CD4-positive, alpha-beta T cell treated with Interleukin-6 at 100 ng/mL for 8 hours (primary cell): ENCODE data around the gene TENT4B.
"Not testable (repeated sequence)": the region's sequence is repeated elsewhere in the genome, so short reads cannot be mapped to it uniquely, and the experiment has no call there.

ENCODE experiments used
- DNase-seq: peaks from one replicate; pipeline ENCODE4 v3.0.0-alpha.2; 2020; ENCODE audit warnings: mixed read lengths, low spot score

Gene TENT4B

GRCh38 chr16:50154420-50154950 is 1.4 kb downstream of the TENT4B start:
- no peak for DNase-seq

GRCh38 chr16:50155925-50156324 is 2.8 kb downstream of the TENT4B start:
- no peak for DNase-seq

DNA sequence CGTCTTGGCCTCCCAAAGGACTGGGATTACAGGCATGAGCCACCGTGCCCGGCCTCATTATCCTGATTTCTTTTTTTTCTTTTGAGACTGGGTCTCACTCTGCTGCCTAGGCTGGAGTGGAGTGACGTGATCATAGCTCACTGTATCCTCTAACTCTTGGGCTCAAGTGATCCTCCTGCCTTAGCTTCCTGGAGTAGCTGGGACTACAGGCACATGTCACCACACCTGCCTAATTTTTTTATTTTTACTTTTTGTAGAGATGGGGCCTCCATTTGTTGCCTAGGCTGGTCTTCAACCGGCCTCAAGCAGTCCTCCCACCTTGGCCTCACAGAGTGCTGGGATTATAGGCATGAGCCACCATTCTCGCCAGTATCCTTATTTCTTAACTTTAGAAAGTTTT is 3.5 kb downstream of the TENT4B start:
- no peak for DNase-seq

- DNase-seq, result no peak
Observed at GRCh38 chr16:50160495-50161164, 7.5 kb downstream of the TENT4B start.

DNA sequence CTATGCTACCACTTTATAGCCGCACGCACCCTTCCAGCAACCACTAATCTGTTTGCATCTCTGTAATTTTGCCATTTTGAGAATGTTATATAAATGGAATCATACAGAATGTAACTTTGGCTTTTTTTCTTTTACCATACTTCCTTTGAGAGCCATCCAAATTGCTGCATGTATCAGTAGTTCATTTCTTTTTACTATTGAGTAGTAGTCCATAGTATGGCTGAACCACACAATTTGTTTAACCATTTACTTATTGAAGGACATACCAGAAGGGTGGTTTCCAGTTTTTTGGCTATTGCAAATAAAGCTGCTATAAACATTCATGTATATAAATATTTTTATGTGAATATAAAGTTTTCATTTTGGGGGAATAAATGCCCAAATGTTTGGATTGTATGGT is 8.8 kb downstream of the TENT4B start:
- DNase-seq, result no peak

DNA sequence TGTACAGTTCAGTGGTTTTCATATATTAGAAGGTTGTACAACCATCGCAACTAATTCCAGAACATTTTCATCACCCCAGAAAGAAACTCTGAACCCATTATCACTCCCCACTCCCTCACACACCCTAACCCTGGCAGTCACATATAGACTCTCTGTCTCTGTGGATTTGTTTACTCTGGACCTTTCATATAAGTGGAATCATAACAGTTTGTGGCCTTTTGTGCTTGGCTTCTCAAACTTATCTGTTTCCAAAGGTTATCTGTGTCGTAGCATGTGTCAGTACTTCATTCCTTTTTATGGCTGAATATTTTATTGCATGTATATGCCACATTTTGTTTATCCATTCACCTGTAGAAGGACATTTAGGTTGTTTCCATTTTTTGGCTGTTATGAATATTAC is 12.4 kb downstream of the TENT4B start:
- no peak for DNase-seq

DNA sequence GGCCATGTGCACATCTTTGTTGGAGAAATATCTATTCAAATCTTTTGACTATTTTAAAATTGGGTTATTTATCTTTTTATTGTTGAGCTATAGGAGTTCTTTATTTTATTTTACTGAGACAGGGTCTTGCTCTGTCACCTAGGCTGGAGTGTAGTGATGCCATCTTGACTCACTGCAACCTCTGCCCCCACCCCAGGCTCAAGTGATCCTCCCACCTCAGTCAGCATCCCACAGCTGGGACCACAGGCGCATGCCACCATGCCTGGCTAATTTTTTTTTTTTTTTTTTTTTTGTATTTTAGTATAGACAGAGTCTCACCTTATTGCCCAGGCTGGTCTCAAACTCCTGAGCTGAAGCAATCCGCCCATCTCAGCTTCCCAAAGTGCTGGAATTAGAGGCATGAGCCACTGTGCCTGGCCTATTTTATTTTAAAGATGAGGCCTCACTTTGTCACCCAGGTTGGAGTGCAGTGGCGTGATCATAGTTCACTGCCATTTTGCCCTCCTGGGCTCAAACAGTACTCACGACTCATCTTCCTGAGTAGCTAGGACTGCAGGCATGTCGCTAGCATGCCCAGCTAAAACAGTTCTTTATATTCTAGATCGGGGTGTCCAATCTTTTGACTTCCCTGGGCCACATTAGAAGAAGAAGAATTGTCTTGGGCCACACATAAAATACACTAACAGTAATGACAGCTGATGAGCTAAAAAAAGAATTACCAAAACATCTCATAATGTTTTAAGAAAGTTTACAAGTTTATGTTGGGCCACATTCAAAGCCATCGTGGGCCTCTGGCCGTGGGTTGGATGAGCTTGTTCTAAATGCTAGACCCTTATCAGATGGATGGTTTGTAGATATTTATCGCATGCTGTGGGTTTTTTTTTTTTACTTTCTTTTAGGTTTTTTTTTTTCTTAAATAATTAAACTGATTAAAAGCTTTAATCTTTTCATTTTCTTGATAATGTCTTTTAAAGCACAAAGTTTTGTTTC is 13.7 kb downstream of the TENT4B start:
- DNase-seq, result no peak

GRCh38 chr16:50167556-50167955 is 14.4 kb downstream of the TENT4B start:
- no peak for DNase-seq

DNA sequence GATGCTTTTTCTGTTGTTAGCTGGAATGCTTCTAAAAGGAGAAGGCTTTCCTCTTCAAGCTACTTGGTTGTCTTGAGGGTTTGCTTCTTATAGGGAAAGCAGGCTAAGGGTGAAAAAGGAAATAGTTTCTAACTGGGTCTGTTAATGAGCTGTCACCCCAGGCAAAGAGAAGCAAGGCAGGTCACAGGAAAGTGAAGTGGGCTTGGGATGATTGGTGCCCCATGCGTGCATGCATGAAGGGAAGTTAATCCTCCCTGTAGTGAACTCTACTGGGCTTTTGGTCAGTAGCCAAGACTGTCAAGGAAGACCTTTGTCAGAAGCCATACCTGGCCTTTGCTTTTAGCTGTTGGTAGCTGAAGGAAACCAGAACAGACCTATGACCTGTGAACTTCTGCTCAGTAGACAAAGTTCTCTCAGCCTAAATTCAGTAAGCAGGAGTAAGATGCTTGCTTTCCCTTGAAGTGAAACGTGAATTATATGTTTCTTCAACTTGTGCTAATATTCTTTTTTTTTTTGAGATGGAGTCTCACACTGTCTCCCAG is 16.5 kb downstream of the TENT4B start:
- DNase-seq, result no peak

DNA sequence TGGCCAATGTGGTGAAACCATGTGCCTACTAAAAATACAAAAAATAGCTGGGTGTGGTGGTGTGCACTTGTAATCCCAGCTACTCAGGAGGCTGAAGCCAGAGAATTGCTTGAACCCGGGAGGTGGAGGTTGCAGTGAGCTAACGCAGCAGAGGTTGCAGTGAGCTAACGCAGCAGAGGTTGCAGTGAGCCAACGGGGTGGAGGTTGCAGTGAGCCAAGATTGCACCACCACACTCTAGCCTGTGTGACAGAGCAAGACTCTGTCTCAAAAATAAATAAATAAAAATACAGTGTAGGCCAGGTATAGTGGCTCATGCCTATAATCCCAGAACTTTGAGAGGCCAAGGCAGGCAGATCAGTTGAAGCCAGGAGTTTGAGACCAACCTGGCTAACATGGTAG is 18.7 kb downstream of the TENT4B start:
- not testable (repeated sequence) for DNase-seq

DNA sequence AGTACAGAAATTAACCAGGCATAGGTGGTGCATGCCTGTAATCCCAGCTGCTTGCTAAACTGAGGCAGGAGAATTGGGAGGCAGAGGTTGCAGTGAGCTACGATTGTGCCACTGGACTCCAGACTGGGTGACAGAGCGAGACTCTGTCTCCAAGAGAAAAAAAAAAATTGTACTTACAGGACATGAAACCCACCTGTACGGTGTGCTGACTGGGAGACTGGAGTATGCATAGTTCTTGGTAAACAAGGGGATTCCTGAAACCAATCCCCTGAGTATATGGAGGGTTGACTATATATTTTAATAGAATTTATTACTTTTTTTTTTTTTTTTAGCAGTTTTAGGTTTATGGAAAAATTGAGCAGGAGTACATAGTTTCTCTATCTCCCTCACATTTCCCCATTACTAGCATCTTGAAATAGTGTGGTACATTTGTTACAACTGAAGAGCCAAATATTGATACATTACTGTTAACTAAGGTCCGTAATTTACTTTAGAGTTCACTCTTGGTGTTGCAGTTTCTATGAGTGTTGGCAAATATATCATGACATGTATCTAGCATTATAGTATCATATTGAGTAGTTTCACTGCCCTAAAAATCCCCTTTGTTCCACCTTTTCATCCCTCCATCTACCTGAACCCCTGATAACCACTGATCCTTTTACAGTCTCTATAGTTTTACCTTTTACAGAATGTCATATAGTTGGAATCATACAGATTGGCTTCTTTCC is 19.3 kb downstream of the TENT4B start:
- DNase-seq, result no peak

DNA sequence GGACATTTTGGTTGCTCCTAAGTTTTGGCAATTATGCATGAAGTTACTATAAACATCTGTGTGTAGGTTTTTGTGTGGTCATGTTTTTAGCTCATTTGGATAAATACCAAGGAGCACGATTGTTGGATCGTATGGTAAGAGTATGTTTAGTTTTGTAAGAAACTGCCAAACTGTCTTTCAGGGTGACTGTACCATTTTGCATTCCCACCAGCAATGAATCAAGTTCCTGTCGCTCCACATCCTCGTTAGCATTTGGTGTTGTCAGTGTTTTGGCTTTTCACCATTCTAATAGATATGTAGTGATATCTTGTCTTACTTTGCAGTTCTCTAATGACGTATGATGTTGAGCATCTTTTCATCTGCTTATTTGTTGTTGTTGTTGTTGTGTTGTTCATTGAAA is 20.2 kb downstream of the TENT4B start:
- no peak for DNase-seq

DNA sequence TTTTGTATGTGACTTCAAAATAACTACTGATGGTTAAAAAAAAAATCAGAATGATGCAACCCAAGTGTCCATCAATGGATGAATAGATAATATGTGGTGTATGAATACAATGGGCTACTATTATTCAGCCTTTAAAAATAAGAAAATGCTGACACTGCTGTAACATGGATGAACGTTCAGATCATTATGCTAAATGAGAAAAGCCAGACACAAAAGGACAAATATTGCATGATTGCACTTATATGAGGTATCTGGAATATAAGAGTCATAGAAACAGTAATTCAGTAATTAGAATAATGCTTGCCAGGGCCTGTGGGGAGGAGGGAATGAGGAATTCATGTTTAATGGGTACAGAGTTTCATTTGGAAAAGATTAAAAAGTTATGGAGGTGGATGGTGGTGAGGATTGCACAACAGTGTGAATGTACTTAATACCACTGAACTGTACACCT is 25.4 kb downstream of the TENT4B start:
- no peak for DNase-seq

DNA sequence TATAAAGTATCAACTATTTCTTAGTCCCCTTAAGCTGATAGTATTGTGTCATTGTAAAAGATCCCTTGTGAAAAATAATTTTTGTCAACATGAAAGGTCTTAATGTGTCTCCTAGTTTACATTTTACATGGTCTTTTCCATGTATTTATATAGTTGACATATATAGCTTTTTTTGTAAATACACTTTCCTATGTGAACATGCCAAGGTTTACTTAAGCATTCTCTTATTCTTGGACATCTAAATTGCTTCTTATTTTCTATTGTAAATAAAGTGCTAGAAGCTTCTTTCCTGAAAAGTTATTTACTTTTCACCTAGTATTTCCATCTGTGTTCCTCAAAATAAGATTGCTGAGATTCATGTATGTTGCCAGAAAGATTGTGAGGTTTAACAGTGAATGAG is 29.3 kb downstream of the TENT4B start:
- no peak for DNase-seq

GRCh38 chr16:50183316-50183715 is 30.2 kb downstream of the TENT4B start:
- no peak for DNase-seq

DNA sequence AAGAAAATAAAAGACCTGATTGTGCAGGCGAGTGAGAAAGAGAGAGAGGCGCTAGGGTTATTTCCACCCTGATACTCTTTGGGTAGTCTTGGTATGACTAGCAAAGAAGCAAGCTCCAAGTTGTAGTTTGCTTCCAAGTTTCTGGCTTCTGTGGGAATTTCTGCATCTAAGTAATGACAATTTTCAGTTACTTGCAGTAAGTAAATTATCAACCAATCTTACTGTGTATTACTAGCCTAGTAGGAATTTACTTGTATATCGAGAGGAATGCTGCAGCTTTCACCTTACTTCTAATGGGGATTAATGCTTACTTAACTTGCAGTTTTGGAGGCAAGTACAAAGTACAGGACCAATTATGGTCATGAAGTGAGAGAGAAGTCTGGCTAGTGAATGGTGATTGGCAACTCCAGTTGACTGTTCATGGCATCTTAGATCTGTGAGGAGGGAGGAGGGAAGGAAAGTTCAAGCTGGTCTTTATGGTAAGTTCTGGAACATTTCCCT is 31.9 kb downstream of the TENT4B start:
- DNase-seq, result no peak

DNA sequence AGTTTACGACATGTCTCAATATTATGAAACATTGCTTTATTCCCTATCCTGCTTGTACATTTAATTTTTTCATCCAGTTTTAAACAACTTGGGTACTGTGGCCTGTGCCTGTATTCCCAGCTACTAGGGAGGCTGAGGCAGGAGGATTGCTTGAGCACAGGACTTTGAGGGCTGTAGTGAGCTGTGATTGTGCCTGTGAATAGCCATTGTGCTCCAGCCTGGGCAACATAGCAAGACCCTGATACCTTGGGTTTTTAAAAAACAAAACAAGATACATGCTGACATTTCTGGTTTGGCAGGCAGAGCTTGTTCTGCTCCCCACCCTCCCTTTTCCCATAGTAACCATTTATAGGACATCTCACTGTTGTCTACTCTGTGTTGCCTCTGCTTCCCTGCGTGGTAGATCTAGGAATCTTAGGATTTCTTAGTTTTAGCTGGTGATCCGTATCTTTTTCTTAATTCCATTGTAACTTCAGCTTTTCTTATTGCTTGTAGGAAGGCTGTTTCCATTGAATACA is 35.6 kb downstream of the TENT4B start:
- DNase-seq, result no peak

GRCh38 chr16:50190292-50190691 is 37.2 kb downstream of the TENT4B start:
- DNase-seq, result no peak

DNA sequence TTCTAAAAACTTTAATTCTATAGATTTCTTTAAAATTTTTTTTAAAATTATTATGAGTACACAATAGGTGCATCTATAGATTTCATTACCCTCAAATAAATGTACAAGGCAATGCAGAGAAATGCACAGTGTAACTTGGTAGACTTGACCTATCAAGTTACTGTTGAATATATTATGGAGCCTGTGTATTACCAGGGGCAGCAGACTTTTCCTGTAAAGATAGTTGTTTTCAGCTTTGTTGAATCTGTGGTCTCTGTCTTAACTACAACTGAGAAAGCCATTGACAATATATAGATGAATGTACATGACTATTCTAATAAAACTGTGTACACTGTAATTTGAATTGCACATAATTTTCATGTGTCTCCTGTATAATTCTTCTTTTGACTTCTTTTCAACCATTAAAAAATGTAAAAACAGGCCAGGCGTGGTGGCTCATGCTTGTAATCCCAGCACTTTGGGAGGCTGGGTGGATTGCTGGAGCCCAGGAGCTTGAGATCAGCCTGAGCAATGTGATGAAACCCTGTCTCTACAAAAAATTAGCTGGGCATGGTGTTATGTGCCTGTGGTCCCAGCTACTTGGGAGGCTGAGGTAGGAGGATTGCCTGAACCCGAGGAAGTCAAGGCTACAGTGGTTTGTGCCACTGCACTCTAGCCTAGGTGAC is 39.4 kb downstream of the TENT4B start:
- DNase-seq, result no peak

DNA sequence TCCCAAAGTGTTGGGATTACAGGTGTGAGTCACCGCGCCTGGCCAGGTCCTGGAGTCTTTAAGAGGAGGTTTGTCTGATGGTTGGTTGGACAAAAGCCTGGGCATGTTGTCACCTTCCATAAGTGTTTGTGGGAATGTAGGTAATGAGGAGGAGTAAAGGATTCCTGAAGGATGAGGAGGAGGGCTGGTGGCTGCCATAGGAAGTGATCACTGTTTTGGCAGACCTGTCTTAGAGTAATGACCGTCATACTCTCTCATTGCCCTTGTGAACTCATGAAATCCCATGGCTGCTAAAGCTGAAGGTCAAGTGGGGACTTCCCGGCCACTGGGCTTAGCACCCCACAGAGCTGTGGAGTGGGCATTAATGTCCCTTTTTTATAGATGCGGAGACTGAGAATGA is 40.5 kb downstream of the TENT4B start:
- DNase-seq, result no peak

- no peak for DNase-seq
Observed at GRCh38 chr16:50195276-50195675, 42.2 kb downstream of the TENT4B start.
